Urinary bladder (tissue), 4 donors: ENCODE results near the gene PCDHA7. TPM values are rescaled to one million over a fixed set of nuclear protein-coding genes. Genes with fewer than 3 reads are reported as not detected.
"Not testable (repeated sequence)": the region's sequence is repeated elsewhere in the genome, so short reads cannot be mapped to it uniquely, and the experiment has no call there.

Source experiments
- DNase-seq: peaks from one replicate; pipeline ENCODE4 v3.0.0-alpha.2; 2015; ENCODE audit errors: extremely low spot score
- H3K27ac ChIP-seq: one replicate; pipeline ENCODE4 v1.5.1; 2013; ENCODE audit warnings: low read depth, mild to moderate bottlenecking, moderate library complexity
- H3K36me3 ChIP-seq: one replicate; pipeline ENCODE4 v1.6.1; 2013; ENCODE audit warnings: mild to moderate bottlenecking, moderate library complexity; ENCODE audit not compliant: insufficient read depth
- H3K4me1 ChIP-seq: one replicate; pipeline ENCODE4 v1.6.1; 2013; ENCODE audit warnings: mild to moderate bottlenecking, moderate library complexity; ENCODE audit not compliant: insufficient read depth
- H3K4me3 ChIP-seq: one replicate; pipeline ENCODE4 v1.5.1; 2013; ENCODE audit warnings: low read depth, low read length
- WGBS: extraction: QIAGEN DNeasy Blood & Tissue Kit; methylation state at CpG from one replicate; pipeline ENCODE4 v1.1.7; 2013; 5-methylcytosine and 5-hydroxymethylcytosine counted together
- polyA plus RNA-seq: library from polyadenylated mRNA; stranded (reverse); fragments of 200-250 nt; gene quantifications from one replicate; pipeline ENCODE4 v1.2.3, GENCODE V29; 2013
- total RNA-seq: library from RNA; depleted of rRNA; stranded (reverse); fragments of >200 nt; gene quantifications from one replicate; pipeline ENCODE4 v1.2.3, GENCODE V29; 2014
- donor health status: healthy with polysubstance abuse.
- donor health status: healthy.

Gene PCDHA7
- total RNA-seq (0.26 TPM), polyA plus RNA-seq (0.14 TPM)

- 10% methylated on average over 8 of the region's 8 CpGs for WGBS
- Histone ChIP-seq H3K36me3 (no peaks in the 10 kb centered on the region), H3K27ac (no peak within 1 kb of the TSS), H3K4me1 (no peaks in the 10 kb centered on the region), H3K4me3 (no peak within 1 kb of the TSS)
- no peak for DNase-seq
These were observed at the start of gene PCDHA7 for GRCh38 chr5:140833993-140834392. TSS of gene PCDHA7 (plus strand) at chr5:140834269. CDS start at chr5:140834384, 115 bp downstream.

GRCh38 chr5:140785905-140786686 is 48.0 kb upstream of the PCDHA7 start, which contains the start of gene PCDHA1:
TSS of gene PCDHA1 (plus strand) at chr5:140786140.
- WGBS: 19% methylated on average over 29 of the region's 29 CpGs
- Histone ChIP-seq H3K4me1 (no peaks in the 10 kb centered on the region), H3K27ac (no peak within 1 kb of the TSS), H3K36me3 (no peaks in the 10 kb centered on the region), H3K4me3 (no peak within 1 kb of the TSS)
- DNase-seq: no peak

GRCh38 chr5:140787422-140787821 is 46.6 kb upstream of the PCDHA7 start:
- WGBS: 40% methylated on average over 44 of the region's 44 CpGs
- not testable (repeated sequence) for DNase-seq

GRCh38 chr5:140787849-140788504 is 46.1 kb upstream of the PCDHA7 start:
- not testable (repeated sequence) for H3K27ac ChIP-seq, DNase-seq, H3K4me3 ChIP-seq, H3K4me1 ChIP-seq, H3K36me3 ChIP-seq
- WGBS: 37% methylated on average over 70 of the region's 70 CpGs

More at GRCh38 chr5:140787422-140787821, 46.6 kb upstream of the PCDHA7 start:
- not testable (repeated sequence) for H3K36me3 ChIP-seq, H3K4me1 ChIP-seq, H3K27ac ChIP-seq, H3K4me3 ChIP-seq

GRCh38 chr5:140791089-140791488 is 43.0 kb upstream of the PCDHA7 start:
- Histone ChIP-seq H3K4me1 (no peaks in the 10 kb centered on the region), H3K27ac (no peak overlapping the region), H3K4me3 (no peak overlapping the region), H3K36me3 (no peaks in the 10 kb centered on the region)
- 43% methylated on average over 2 of the region's 2 CpGs for WGBS
- DNase-seq: no peak

- 21% methylated on average over 27 of the region's 27 CpGs for WGBS
- DNase-seq: no peak
- H3K4me3 ChIP-seq: no peak within 1 kb of the TSS
- no peaks in the 10 kb centered on the region for H3K4me1 ChIP-seq
- no peaks in the 10 kb centered on the region for H3K36me3 ChIP-seq
- H3K27ac ChIP-seq: no peak within 1 kb of the TSS
These were observed 39.3 kb upstream of the PCDHA7 start, which contains the start of gene PCDHA2 for GRCh38 chr5:140794595-140795258. TSS of gene PCDHA2 (plus strand) at chr5:140794852.

GRCh38 chr5:140795259-140795641 is 38.8 kb upstream of the PCDHA7 start:
- Histone ChIP-seq H3K4me3 (no peak overlapping the region), H3K27ac (no peak overlapping the region), H3K4me1 (no peaks in the 10 kb centered on the region), H3K36me3 (no peaks in the 10 kb centered on the region)
- WGBS: 21% methylated on average over 15 of the region's 15 CpGs
- DNase-seq: no peak

- not testable (repeated sequence) for DNase-seq, H3K4me1 ChIP-seq, H3K4me3 ChIP-seq, H3K27ac ChIP-seq, H3K36me3 ChIP-seq
- 54% methylated on average over 72 of the region's 72 CpGs for WGBS
These were observed 37.9 kb upstream of the PCDHA7 start for GRCh38 chr5:140796072-140796717.

GRCh38 chr5:140796718-140797095 is 37.4 kb upstream of the PCDHA7 start:
- 54% methylated on average over 39 of the region's 39 CpGs for WGBS
- no peak for DNase-seq
- Histone ChIP-seq H3K4me3 (no peak overlapping the region), H3K27ac (no peak overlapping the region), H3K36me3 (no peaks in the 10 kb centered on the region), H3K4me1 (no peaks in the 10 kb centered on the region)

- Histone ChIP-seq H3K36me3 (no peaks in the 10 kb centered on the region), H3K4me3 (no peak within 1 kb of the TSS), H3K4me1 (no peaks in the 10 kb centered on the region), H3K27ac (no peak within 1 kb of the TSS)
- WGBS: 14% methylated on average over 29 of the region's 29 CpGs
- no peak for DNase-seq
These were observed 33.1 kb upstream of the PCDHA7 start, which contains the start of gene PCDHA3 for GRCh38 chr5:140800816-140801493. TSS of gene PCDHA3 (plus strand) at chr5:140801057.

GRCh38 chr5:140801494-140801841 is 32.6 kb upstream of the PCDHA7 start:
- 13% methylated on average over 16 of the region's 16 CpGs for WGBS
- Histone ChIP-seq H3K4me3 (no peak overlapping the region), H3K4me1 (no peaks in the 10 kb centered on the region), H3K36me3 (no peaks in the 10 kb centered on the region), H3K27ac (no peak overlapping the region)
- no peak for DNase-seq

GRCh38 chr5:140802381-140802780 is 31.7 kb upstream of the PCDHA7 start:
- not testable (repeated sequence) for H3K4me1 ChIP-seq, H3K36me3 ChIP-seq, DNase-seq, H3K27ac ChIP-seq, H3K4me3 ChIP-seq
- WGBS: 45% methylated on average over 45 of the region's 45 CpGs

- H3K36me3 ChIP-seq: no peaks in the 10 kb centered on the region
- 43% methylated on average over 53 of the region's 53 CpGs for WGBS
- H3K4me3 ChIP-seq: no peak overlapping the region
- DNase-seq: no peak
- H3K4me1 ChIP-seq: no peaks in the 10 kb centered on the region
- H3K27ac ChIP-seq: no peak overlapping the region
These were observed 31.2 kb upstream of the PCDHA7 start for GRCh38 chr5:140802781-140803271.
